Measurements from ENCODE around the gene FBXL16. TPM values are rescaled to one million over a fixed set of nuclear protein-coding genes. Genes with fewer than 3 reads are reported as not detected.

Gene FBXL16
- total RNA-seq, 1 donor from 2014 or later: 3.9 TPM

GRCh38 chr16:645852-646678, 59.5 kb downstream of the FBXL16 start:
- peak overlapping the region; percentile 73 for H3K27ac Mint-ChIP-seq
- no peaks in the 10 kb centered on the region for H3K4me1 Mint-ChIP-seq (ENCODE audit: unreplicated experiment)
- no peaks in the 10 kb centered on the region for H3K9me3 Mint-ChIP-seq
- DNase-seq (ENCODE audit: extremely low spot score, unreplicated experiment): no peak
- no peak for TF ChIP-seq CTCF (conservative IDR thresholded peaks at IDR 0.05)
- H3K27me3 Mint-ChIP-seq: no peaks in the 10 kb centered on the region
- no peaks in the 10 kb centered on the region for H3K36me3 Mint-ChIP-seq
- peak overlapping the region; percentile 69 for H3K4me3 Mint-ChIP-seq

- TF ChIP-seq CTCF (conservative IDR thresholded peaks at IDR 0.05): no peak
- no peak for DNase-seq (ENCODE audit: extremely low spot score, unreplicated experiment)
- Mint-ChIP-seq H3K27me3 (no peaks in the 10 kb centered on the region), H3K36me3 (no peaks in the 10 kb centered on the region), H3K4me3 (peak overlapping the region; percentile 71), H3K27ac (no peak overlapping the region), H3K4me1 (ENCODE audit: unreplicated experiment) (no peaks in the 10 kb centered on the region), H3K9me3 (no peaks in the 10 kb centered on the region)
Observed at GRCh38 chr16:644556-644955, 61.0 kb downstream of the FBXL16 start.

GRCh38 chr16:643050-643368, 62.6 kb downstream of the FBXL16 start:
- no peaks in the 10 kb centered on the region for H3K27me3 Mint-ChIP-seq

More at GRCh38 chr16:643050-643368, 62.6 kb downstream of the FBXL16 start:
- H3K4me3 Mint-ChIP-seq: peak overlapping the region; percentile 80
- no peaks in the 10 kb centered on the region for H3K9me3 Mint-ChIP-seq
- H3K4me1 Mint-ChIP-seq (ENCODE audit: unreplicated experiment): no peaks in the 10 kb centered on the region
- no peak for DNase-seq (ENCODE audit: extremely low spot score, unreplicated experiment)
- H3K36me3 Mint-ChIP-seq: no peaks in the 10 kb centered on the region
- H3K27ac Mint-ChIP-seq: no peak overlapping the region
- no peak for TF ChIP-seq CTCF (conservative IDR thresholded peaks at IDR 0.05)

Other genes starting within 250 kb of the FBXL16 start
- 50.1 and 52.3 TPM in 2 replicates for gene CAPN15, start 178.1 kb downstream of the FBXL16 start, total RNA-seq (ENCODE audit: low replicate concordance)
- 0.12 TPM in 2 replicates for gene PRR35, start 145.4 kb downstream of the FBXL16 start, total RNA-seq (ENCODE audit: low replicate concordance)
- 0.52 and 1.4 TPM in 2 replicates for gene NHLRC4, start 138.8 kb downstream of the FBXL16 start, total RNA-seq (ENCODE audit: low replicate concordance)
- 58.2 and 83.5 TPM in 2 replicates for gene PIGQ, start 135.8 kb downstream of the FBXL16 start, total RNA-seq (ENCODE audit: low replicate concordance)
- 21.4 and 26.5 TPM in 2 replicates for gene RAB40C, start 115.7 kb downstream of the FBXL16 start, total RNA-seq (ENCODE audit: low replicate concordance)
- gene WFIKKN1, start 74.8 kb downstream of the FBXL16 start, total RNA-seq (ENCODE audit: low replicate concordance): 0.71 and 9.0 TPM in 2 replicates
- gene METTL26, start 69.5 kb downstream of the FBXL16 start, total RNA-seq (ENCODE audit: low replicate concordance): 74.4 and 77.0 TPM in 2 replicates
- 36.8 and 39.1 TPM in 2 replicates for gene MCRIP2, start 64.0 kb downstream of the FBXL16 start, total RNA-seq (ENCODE audit: low replicate concordance)
- gene WDR90, start 56.4 kb downstream of the FBXL16 start, total RNA-seq (ENCODE audit: low replicate concordance): 75.8 and 102 TPM in 2 replicates
- gene RHOT2, start 37.7 kb downstream of the FBXL16 start, total RNA-seq (ENCODE audit: low replicate concordance): 146 and 163 TPM in 2 replicates
- 2.2 and 2.7 TPM in 2 replicates for gene RHBDL1, start 30.1 kb downstream of the FBXL16 start, total RNA-seq (ENCODE audit: low replicate concordance)
- 74.7 and 80.3 TPM in 2 replicates for gene STUB1, start 25.4 kb downstream of the FBXL16 start, total RNA-seq (ENCODE audit: low replicate concordance)
- 63.3 and 65.2 TPM in 2 replicates for gene JMJD8, start 21.5 kb downstream of the FBXL16 start, total RNA-seq (ENCODE audit: low replicate concordance)
- gene WDR24, start 15.4 kb downstream of the FBXL16 start, total RNA-seq (ENCODE audit: low replicate concordance): 18.2 and 21.0 TPM in 2 replicates
- 37.0 and 97.1 TPM in 2 replicates for gene METRN, start 9.3 kb upstream of the FBXL16 start, total RNA-seq (ENCODE audit: low replicate concordance)
- gene ANTKMT, start 15.3 kb upstream of the FBXL16 start, total RNA-seq (ENCODE audit: low replicate concordance): 33.5 and 34.8 TPM in 2 replicates
- gene CCDC78, start 20.6 kb upstream of the FBXL16 start, total RNA-seq (ENCODE audit: low replicate concordance): 1.2 and 3.9 TPM in 2 replicates
- gene HAGHL, start 21.3 kb upstream of the FBXL16 start, total RNA-seq (ENCODE audit: low replicate concordance): 5.6 and 8.5 TPM in 2 replicates
- gene CIAO3, start 35.2 kb upstream of the FBXL16 start, total RNA-seq (ENCODE audit: low replicate concordance): 41.4 and 44.5 TPM in 2 replicates
- gene MSLN, start 54.9 kb upstream of the FBXL16 start, total RNA-seq (ENCODE audit: low replicate concordance): 0.77 and 0.81 TPM in 2 replicates
- gene RPUSD1, start 82.6 kb upstream of the FBXL16 start, total RNA-seq (ENCODE audit: low replicate concordance): 23.7 and 26.6 TPM in 2 replicates
- 53.4 and 105 TPM in 2 replicates for gene CHTF18, start 82.8 kb upstream of the FBXL16 start, total RNA-seq (ENCODE audit: low replicate concordance)
- not detected in 2 replicates for gene GNG13, start 94.9 kb upstream of the FBXL16 start, total RNA-seq (ENCODE audit: low replicate concordance)